Smooth muscle cell (in vitro differentiated cells): Measurements from ENCODE around the gene OPN3. TPM values are rescaled to one million over a fixed set of nuclear protein-coding genes. Genes with fewer than 3 reads are reported as not detected.

Experiments
- DNase-seq: peaks from one replicate; lab custom pipeline; 2025; ENCODE audit not compliant: unreplicated experiment; lab: John Stamatoyannopoulos, UW
- H2AFZ ChIP-seq: fragments of 200-600 bp; sonication (generic); 2 replicates; pipeline ENCODE4 v1.6.0; 2016; ENCODE audit warnings: antibody characterized with exemption, low read depth, mild to moderate bottlenecking
- H3F3A ChIP-seq: fragments of 200-600 bp; sonication (generic); 2 replicates; pipeline ENCODE4 v1.6.0; 2017; ENCODE audit warnings: antibody characterized with exemption, low read depth
- H3K27ac ChIP-seq: fragments of 200-600 bp; sonication (generic); 2 replicates; pipeline ENCODE4 v1.5.1; 2016; ENCODE audit warnings: low read depth, mild to moderate bottlenecking
- H3K27me3 ChIP-seq: fragments of 200-600 bp; sonication (generic); 2 replicates; pipeline ENCODE4 v1.6.1; 2016; ENCODE audit warnings: low read depth, mild to moderate bottlenecking
- H3K36me3 ChIP-seq: fragments of 200-600 bp; sonication (generic); 2 replicates; pipeline ENCODE4 v1.5.1; 2016; ENCODE audit warnings: low read depth
- H3K4me1 ChIP-seq: fragments of 200-600 bp; sonication (generic); 2 replicates; pipeline ENCODE4 v1.5.1; 2016; ENCODE audit warnings: low read depth
- H3K4me2 ChIP-seq: fragments of 200-600 bp; sonication (generic); 2 replicates; pipeline ENCODE4 v1.6.0; 2016; ENCODE audit warnings: mild to moderate bottlenecking
- H3K4me3 ChIP-seq: fragments of 200-600 bp; sonication (generic); 2 replicates; pipeline ENCODE4 v1.5.1; 2016; ENCODE audit warnings: mild to moderate bottlenecking
- H3K79me2 ChIP-seq: fragments of 200-600 bp; sonication (generic); 2 replicates; pipeline ENCODE4 v1.6.0; 2016; ENCODE audit warnings: low read depth, mild to moderate bottlenecking
- H3K9ac ChIP-seq: fragments of 200-600 bp; sonication (generic); 2 replicates; pipeline ENCODE4 v1.6.0; 2016; ENCODE audit warnings: low read depth
- H3K9me3 ChIP-seq: fragments of 200-600 bp; sonication (generic); replicated peaks from 2 replicates; pipeline ENCODE4 v1.5.1; 2016; ENCODE audit warnings: low read depth
- H4K20me1 ChIP-seq: fragments of 200-600 bp; sonication (generic); 2 replicates; pipeline ENCODE4 v1.6.0; 2016; ENCODE audit warnings: low read depth
- CTCF ChIP-seq: fragments of 200-600 bp; sonication (generic); IDR thresholded peaks from 2 replicates; pipeline ENCODE4 v1.5.1; 2017; ENCODE audit warnings: borderline replicate concordance, mild to moderate bottlenecking, antibody characterized with exemption; ENCODE audit not compliant: insufficient read depth, poor library complexity, severe bottlenecking
- WGBS: methylation state at CpG from one replicate; pipeline ENCODE4 v1.1.7; 2016; ENCODE audit warnings: low lambda C conversion rate; 5-methylcytosine and 5-hydroxymethylcytosine counted together
- polyA plus RNA-seq: library from polyadenylated mRNA; unstranded; fragments of >200 nt; fragmentation: Nextera tagmentation; extraction: Ambion mirVana; gene quantifications from 2 replicates; pipeline ENCODE4 v1.2.1, GENCODE V29; 2016
- total RNA-seq: library from RNA; depleted of rRNA; stranded (reverse); fragments of >200 nt; gene quantifications from 2 replicates; pipeline ENCODE4 v1.2.3, GENCODE V29; 2014

OPN3 gene
- total and polyA plus RNA-seq, 2 experiments from 2014 or later: 24.8 to 33.0 TPM

GRCh38 chr1:241600496-241600901 lies 39.7 kb downstream of the OPN3 start:
- Histone ChIP-seq H3K27ac (peak overlapping the region; percentile 43), H3K36me3 (no peaks in the 10 kb centered on the region), H3K4me3 (no peak overlapping the region), H3F3A (no peaks in the 10 kb centered on the region), H3K9ac (no peak overlapping the region), H3K4me2 (peak overlapping the region; percentile 6), H3K79me2 (no peaks in the 10 kb centered on the region), H4K20me1 (no peaks in the 10 kb centered on the region), H2AFZ (no peak overlapping the region), H3K9me3 (no peaks in the 10 kb centered on the region), H3K4me1 (no peaks in the 10 kb centered on the region), H3K27me3 (no peaks in the 10 kb centered on the region)
- 0% methylated on average over 2 of the region's 2 CpGs for WGBS
- TF ChIP-seq CTCF: no peak
- DNase-seq: no peak

GRCh38 chr1:241598249-241598648 lies 41.9 kb downstream of the OPN3 start:
- H3K9ac ChIP-seq: no peak overlapping the region
- no peaks in the 10 kb centered on the region for H4K20me1 ChIP-seq
- H3K9me3 ChIP-seq: no peaks in the 10 kb centered on the region
- no peaks in the 10 kb centered on the region for H3K79me2 ChIP-seq
- 83% methylated on average over 3 of the region's 3 CpGs for WGBS
- no peaks in the 10 kb centered on the region for H3K4me1 ChIP-seq
- H3K27ac ChIP-seq: no peak overlapping the region
- no peaks in the 10 kb centered on the region for H3K36me3 ChIP-seq
- H3F3A ChIP-seq: no peaks in the 10 kb centered on the region
- no peak for TF ChIP-seq CTCF
- no peak for DNase-seq
- no peak overlapping the region for H3K4me3 ChIP-seq
- no peak overlapping the region for H3K4me2 ChIP-seq
- H2AFZ ChIP-seq: no peak overlapping the region
- H3K27me3 ChIP-seq: no peaks in the 10 kb centered on the region

GRCh38 chr1:241596633-241597032 lies 43.5 kb downstream of the OPN3 start:
- Histone ChIP-seq H3K4me2 (no peak overlapping the region), H3K9ac (no peak overlapping the region), H3K27ac (no peak overlapping the region), H3K36me3 (no peaks in the 10 kb centered on the region), H3K79me2 (no peaks in the 10 kb centered on the region), H2AFZ (no peak overlapping the region), H3K4me1 (peaks cover under 1% of the 10 kb centered on the region), H3K9me3 (no peaks in the 10 kb centered on the region), H3K4me3 (no peak overlapping the region), H3K27me3 (no peaks in the 10 kb centered on the region), H3F3A (no peaks in the 10 kb centered on the region), H4K20me1 (no peaks in the 10 kb centered on the region)
- 47% methylated on average over 6 of the region's 6 CpGs for WGBS
- no peak for DNase-seq
- no peak for TF ChIP-seq CTCF

- H3K9ac ChIP-seq: peak overlapping the region; percentile 34
Observed at GRCh38 chr1:241593186-241593585, 47.0 kb downstream of the OPN3 start.

More at GRCh38 chr1:241593186-241593585, 47.0 kb downstream of the OPN3 start:
- Histone ChIP-seq H2AFZ (no peak overlapping the region), H3K27ac (peak overlapping the region; percentile 94), H3K4me2 (no peak overlapping the region), H3K36me3 (no peaks in the 10 kb centered on the region), H3K27me3 (no peaks in the 10 kb centered on the region), H3F3A (peaks cover 3% of the 10 kb centered on the region), H3K4me3 (no peak overlapping the region), H3K4me1 (peaks cover 4% of the 10 kb centered on the region), H4K20me1 (no peaks in the 10 kb centered on the region), H3K9me3 (no peaks in the 10 kb centered on the region), H3K79me2 (no peaks in the 10 kb centered on the region)
- TF ChIP-seq CTCF: no peak
- 96% methylated on average over 1 of the region's 1 CpG for WGBS
- DNase-seq: no peak
